ENCODE data around the gene MINDY1. TPM values are rescaled to one million over a fixed set of nuclear protein-coding genes. Genes with fewer than 3 reads are reported as not detected.

The MINDY1 gene
- total RNA-seq, 1 donor from 2014 or later = 10.7 TPM

DNA sequence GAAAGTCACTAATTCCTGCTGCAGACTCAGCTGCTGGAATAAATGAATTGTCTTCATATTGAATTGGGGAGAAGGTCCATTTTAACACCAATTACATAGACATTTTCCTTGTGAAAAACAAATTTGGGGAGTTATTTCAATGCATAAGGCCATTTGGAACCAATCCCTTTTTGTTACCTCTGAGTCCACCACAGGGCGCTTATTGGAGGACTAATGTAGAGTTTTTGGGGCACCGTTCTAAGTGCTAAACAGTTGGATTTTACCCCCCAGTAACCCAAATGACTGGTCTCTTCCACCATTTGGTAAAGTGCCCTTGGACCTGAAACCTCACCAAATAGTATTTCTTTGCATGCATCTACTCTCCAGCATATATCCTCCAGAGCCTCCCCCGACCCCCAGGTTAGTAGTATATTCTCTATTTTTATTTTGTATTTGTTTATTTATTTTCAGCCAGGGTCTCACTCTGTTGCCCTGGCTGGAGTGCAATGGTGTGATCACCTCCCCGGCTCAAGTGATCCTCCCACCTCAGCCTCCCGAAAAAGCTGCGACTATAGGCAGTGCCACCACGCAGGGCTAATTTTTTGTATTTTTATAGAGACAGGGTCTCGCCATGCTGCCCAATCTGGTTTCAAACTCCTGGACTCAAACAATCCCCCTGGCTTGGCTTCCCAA lies 3.1 kb upstream of the MINDY1 start:
- TF ChIP-seq, protein P1, sequence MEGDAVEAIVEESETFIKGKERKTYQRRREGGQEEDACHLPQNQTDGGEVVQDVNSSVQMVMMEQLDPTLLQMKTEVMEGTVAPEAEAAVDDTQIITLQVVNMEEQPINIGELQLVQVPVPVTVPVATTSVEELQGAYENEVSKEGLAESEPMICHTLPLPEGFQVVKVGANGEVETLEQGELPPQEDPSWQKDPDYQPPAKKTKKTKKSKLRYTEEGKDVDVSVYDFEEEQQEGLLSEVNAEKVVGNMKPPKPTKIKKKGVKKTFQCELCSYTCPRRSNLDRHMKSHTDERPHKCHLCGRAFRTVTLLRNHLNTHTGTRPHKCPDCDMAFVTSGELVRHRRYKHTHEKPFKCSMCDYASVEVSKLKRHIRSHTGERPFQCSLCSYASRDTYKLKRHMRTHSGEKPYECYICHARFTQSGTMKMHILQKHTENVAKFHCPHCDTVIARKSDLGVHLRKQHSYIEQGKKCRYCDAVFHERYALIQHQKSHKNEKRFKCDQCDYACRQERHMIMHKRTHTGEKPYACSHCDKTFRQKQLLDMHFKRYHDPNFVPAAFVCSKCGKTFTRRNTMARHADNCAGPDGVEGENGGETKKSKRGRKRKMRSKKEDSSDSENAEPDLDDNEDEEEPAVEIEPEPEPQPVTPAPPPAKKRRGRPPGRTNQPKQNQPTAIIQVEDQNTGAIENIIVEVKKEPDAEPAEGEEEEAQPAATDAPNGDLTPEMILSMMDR (IDR thresholded peaks at IDR 0.05) = no peak
- no peaks in the 10 kb centered on the region for H3K27me3 Mint-ChIP-seq
- ATAC-seq (ENCODE audit: low read depth) (no peak), DNase-seq (no peak)
- no peak overlapping the region for H3K27ac Mint-ChIP-seq
- peaks cover 18% of the 10 kb centered on the region for H3K36me3 Mint-ChIP-seq (ENCODE audit: low read depth)
- ChIA-PET POLR2A (interaction anchor here (0.7 kb wide), 1 partner anchor 348 kb away, joined by 5 read pairs; no protein-coding TSS in a partner anchor), CTCF (interaction anchor here (0.6 to 0.9 kb wide), 2 partner anchors 14 to 52 kb away, joined by 3 read pairs; no protein-coding TSS in a partner anchor)
- H3K9me3 Mint-ChIP-seq = no peaks in the 10 kb centered on the region
- peak overlapping the region; percentile 98 for H3K4me3 Mint-ChIP-seq
- intact Hi-C loops (cut with micrococcal nuclease) = loop anchor here (2.0 to 10.0 kb wide), 7 partner anchors 39 to 602 kb away; partner anchors contain the start of genes CDC42SE1, PSMD4, SNX27 and TNFAIP8L2
- H3K4me1 Mint-ChIP-seq = peaks cover 58% of the 10 kb centered on the region

DNA sequence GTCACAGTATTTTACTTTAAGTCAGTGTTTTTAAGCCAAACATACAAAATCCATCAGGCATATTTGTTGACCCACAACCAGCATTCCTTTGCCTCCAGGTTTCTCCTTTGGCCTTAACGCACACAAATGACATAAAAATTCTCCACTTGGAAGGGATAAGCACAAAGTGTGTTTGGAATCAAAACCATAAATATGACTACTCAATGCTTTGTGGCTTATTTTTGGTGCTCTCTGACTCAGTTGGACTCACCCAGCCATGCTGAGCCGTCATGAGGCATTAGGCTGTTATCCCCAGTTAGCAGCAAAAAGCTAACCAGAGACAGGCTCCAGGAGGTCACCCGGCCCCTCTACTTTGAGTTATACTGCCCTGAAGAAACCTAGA lies 2.5 kb upstream of the MINDY1 start:
- ATAC-seq (ENCODE audit: low read depth) = no peak
- TF ChIP-seq, protein P1 (IDR thresholded peaks at IDR 0.05) = no peak
- intact Hi-C loops (cut with micrococcal nuclease) = loop anchor here (2.0 to 10.0 kb wide), 7 partner anchors 40 to 603 kb away; partner anchors contain the start of genes CDC42SE1, PSMD4, SNX27 and TNFAIP8L2
- Mint-ChIP-seq H3K36me3 (ENCODE audit: low read depth) (peaks cover 18% of the 10 kb centered on the region), H3K27ac (peak overlapping the region; percentile 93), H3K27me3 (no peaks in the 10 kb centered on the region), H3K4me3 (peak overlapping the region; percentile 98), H3K9me3 (no peaks in the 10 kb centered on the region), H3K4me1 (peaks cover 63% of the 10 kb centered on the region)
- POLR2A ChIA-PET = no interaction called here
- no peak for DNase-seq
- CTCF ChIA-PET = interaction anchor here (0.6 kb wide), 1 partner anchor 52 kb away, joined by 3 read pairs; no protein-coding TSS in a partner anchor

DNA sequence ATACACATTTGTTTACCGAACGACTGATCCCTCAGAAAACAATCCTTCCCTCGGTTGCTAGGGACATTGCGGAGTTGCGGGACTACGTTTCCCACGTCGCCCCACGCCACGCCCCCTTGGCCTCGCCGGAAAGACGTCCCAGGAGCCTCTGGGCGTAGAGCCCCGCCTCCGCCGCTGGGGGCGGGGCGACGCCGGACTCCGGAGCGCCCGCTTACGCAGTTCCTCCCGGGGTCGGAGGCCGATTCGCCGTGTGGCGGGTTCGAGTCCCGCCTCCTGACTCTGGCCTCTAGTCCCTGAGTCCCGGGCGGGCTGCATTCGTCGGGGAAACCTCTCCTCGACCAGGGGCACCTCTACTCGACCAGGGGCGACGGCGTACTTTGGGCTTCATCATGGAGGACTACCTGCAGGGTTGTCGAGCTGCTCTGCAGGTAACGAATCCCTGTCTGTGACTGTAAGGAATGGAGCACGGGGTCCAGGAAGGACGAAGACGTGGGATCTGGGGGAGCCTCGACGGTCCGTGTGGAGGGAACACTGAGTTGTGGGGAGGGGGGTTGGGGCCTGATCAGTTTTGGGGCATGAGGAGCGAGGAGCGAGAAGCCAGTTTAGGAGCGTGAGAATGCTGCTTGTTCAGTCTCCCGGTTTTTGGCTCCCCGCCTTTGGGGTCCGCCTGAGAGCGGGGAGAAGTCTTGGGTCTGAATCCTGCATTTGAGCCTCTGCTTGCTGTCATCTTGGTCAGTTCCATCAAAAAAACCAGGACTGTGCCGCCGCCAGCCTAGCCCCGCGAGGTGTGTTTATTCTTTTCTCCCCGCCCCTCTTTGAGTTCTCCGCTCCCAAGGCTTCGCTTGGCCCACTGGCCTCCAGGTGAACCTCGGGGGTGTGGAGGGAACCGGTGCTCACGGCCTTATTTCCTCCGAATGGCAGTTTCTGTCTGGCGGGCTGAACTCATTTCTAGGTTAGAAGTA lies 1.8 kb upstream of the MINDY1 start, which contains the start of gene PRUNE1:
TSS of gene PRUNE1 (plus strand) at position 206 of the 962 bp plus-strand sequence. CDS start at position 390, 184 bp downstream.
- DNase-seq (peak; percentile 91), ATAC-seq (ENCODE audit: low read depth) (peak; percentile 94)
- Mint-ChIP-seq H3K36me3 (ENCODE audit: low read depth) (peaks cover 16% of the 10 kb centered on the region), H3K27me3 (no peaks in the 10 kb centered on the region), H3K9me3 (no peaks in the 10 kb centered on the region), H3K4me1 (peaks cover 67% of the 10 kb centered on the region), H3K27ac (peak within 1 kb of the TSS; percentile 93), H3K4me3 (peak within 1 kb of the TSS; percentile 98)
- ChIA-PET CTCF (no interaction called here), POLR2A (interaction anchor here (0.6 kb wide), 1 partner anchor 333 kb away, joined by 4 read pairs; no protein-coding TSS in a partner anchor)
- intact Hi-C loops (cut with micrococcal nuclease) = loop anchor here (1.0 to 10.0 kb wide), 11 partner anchors 29 to 604 kb away; partner anchors contain the start of genes ARNT, CDC42SE1, PSMD4 and SETDB1
- TF ChIP-seq, protein P1 (IDR thresholded peaks at IDR 0.05) = no peak

DNA sequence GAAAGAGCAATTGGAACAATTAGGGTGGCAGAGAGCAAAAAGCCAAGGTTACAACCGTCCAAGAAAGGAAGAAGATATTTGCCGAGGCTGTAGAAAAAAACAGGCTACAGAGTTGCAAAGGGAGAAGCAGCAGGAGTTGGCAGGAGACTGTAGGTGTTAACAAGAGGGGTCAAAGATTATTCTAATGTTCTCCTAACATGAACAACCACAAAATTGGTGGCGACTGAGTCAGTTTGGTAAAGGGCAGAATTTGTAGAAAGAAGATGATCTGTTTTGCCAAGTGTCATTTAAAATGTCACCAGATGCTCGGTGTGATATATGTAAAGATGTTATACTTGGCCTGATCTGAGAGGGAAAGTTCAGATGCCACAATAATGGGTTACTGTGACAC lies 1.1 kb upstream of the MINDY1 start:
- peak overlapping the region; percentile 93 for H3K27ac Mint-ChIP-seq
- no peaks in the 10 kb centered on the region for H3K27me3 Mint-ChIP-seq
- no peaks in the 10 kb centered on the region for H3K9me3 Mint-ChIP-seq
- POLR2A ChIA-PET = no interaction called here
- ATAC-seq (ENCODE audit: low read depth) = no peak
- no peak for DNase-seq
- H3K4me3 Mint-ChIP-seq = peak overlapping the region; percentile 98
- CTCF ChIA-PET = no interaction called here
- TF ChIP-seq, protein P1 (IDR thresholded peaks at IDR 0.05) = no peak
- peaks cover 69% of the 10 kb centered on the region for H3K4me1 Mint-ChIP-seq
- intact Hi-C loops (cut with micrococcal nuclease) = loop anchor here (1.0 to 10.0 kb wide), 11 partner anchors 29 to 604 kb away; partner anchors contain the start of genes ARNT, CDC42SE1, PSMD4 and SETDB1
- peaks cover 13% of the 10 kb centered on the region for H3K36me3 Mint-ChIP-seq (ENCODE audit: low read depth)

All from activated B cell treated with CpG ODN at 0.5 μM for 24 hours (primary cell).